Measurements from ENCODE around the gene TEAD2. TPM values are rescaled to one million over a fixed set of nuclear protein-coding genes. Genes with fewer than 3 reads are reported as not detected.
A peak's percentile ranks its signal among the peaks of the same experiment; 100 is the strongest.

TEAD2 gene
- total and polyA plus RNA-seq, 12 donors = 5.4 to 42.8 (median 27.4) TPM

GRCh38 chr19:49338023-49338677 lies 24.1 kb downstream of the TEAD2 start:
- Histone ChIP-seq H3K9me3 (replicated peaks in 1 of 3) (no peaks in the 10 kb centered on the region), H3K27me3 (no peaks in the 10 kb centered on the region), H3K36me3 (replicated peaks in 1 of 2) (no peaks in the 10 kb centered on the region), H3K4me3 (peak overlapping the region in 1 of 4 donors; percentile 58), H3K4me1 (replicated peaks in 1 of 2) (peaks cover 6 to 13% of the 10 kb centered on the region in 2 donors), H3K27ac (no peak overlapping the region)
- WGBS, 4 donors = 32 to 40% (median 36%) methylated on average over 21 to 34 of the region's 34 CpGs
- intact Hi-C loops (cut with DNase I) = no loop called here
- DNase-seq = peak in 3 of 7 donors; percentile 16 to 50 (median 37)
- TF ChIP-seq POLR2A (IDR thresholded peaks at IDR 0.05) = no peak

- Histone ChIP-seq H3K27me3 (no peaks in the 10 kb centered on the region), H3K27ac (no peak overlapping the region), H3K4me3 (no peak overlapping the region), H3K9me3 (replicated peaks in 1 of 3) (no peaks in the 10 kb centered on the region), H3K4me1 (replicated peaks in 1 of 2) (peaks cover 6 to 13% of the 10 kb centered on the region in 2 donors), H3K36me3 (replicated peaks in 1 of 2) (no peaks in the 10 kb centered on the region)
- DNase-seq = peak in 3 of 7 donors; percentile 7 to 31 (median 12)
- TF ChIP-seq CTCF (IDR thresholded peaks at IDR 0.05) (no peak), POLR2A (IDR thresholded peaks at IDR 0.05) (no peak)
- 73 to 83% (median 77%) methylated on average over 19 of the region's 19 CpGs for WGBS, 4 donors
- intact Hi-C loops (cut with DNase I) = no loop called here
These were observed 24.8 kb downstream of the TEAD2 start for GRCh38 chr19:49337267-49338022.

GRCh38 chr19:49336482-49337266 lies 25.5 kb downstream of the TEAD2 start:
- Histone ChIP-seq H3K9me3 (replicated peaks in 1 of 3) (no peaks in the 10 kb centered on the region), H3K4me1 (replicated peaks in 1 of 2) (peaks cover 6 to 13% of the 10 kb centered on the region in 2 donors), H3K4me3 (no peak overlapping the region), H3K36me3 (replicated peaks in 1 of 2) (no peaks in the 10 kb centered on the region), H3K27me3 (no peaks in the 10 kb centered on the region), H3K27ac (no peak overlapping the region)
- peak in 3 of 7 donors; percentile 12 to 46 (median 16) for DNase-seq
- intact Hi-C loops (cut with DNase I) = no loop called here
- WGBS, 4 donors = 81 to 93% (median 89%) methylated on average over 6 to 10 of the region's 10 CpGs
- TF ChIP-seq POLR2A (IDR thresholded peaks at IDR 0.05) (no peak), CTCF (IDR thresholded peaks at IDR 0.05) (no peak)

GRCh38 chr19:49335784-49336481 lies 26.3 kb downstream of the TEAD2 start:
- no peak for TF ChIP-seq CTCF (IDR thresholded peaks at IDR 0.05)
- TF ChIP-seq POLR2A (IDR thresholded peaks at IDR 0.05) = no peak
- peaks cover 6 to 13% of the 10 kb centered on the region in 2 donors for H3K4me1 ChIP-seq (replicated peaks in 1 of 2)
- H3K4me3 ChIP-seq = peak overlapping the region in 1 of 4 donors; percentile 41
- H3K36me3 ChIP-seq (replicated peaks in 1 of 2) = no peaks in the 10 kb centered on the region
- no peaks in the 10 kb centered on the region for H3K27me3 ChIP-seq
- H3K27ac ChIP-seq = no peak overlapping the region
- no peaks in the 10 kb centered on the region for H3K9me3 ChIP-seq (replicated peaks in 1 of 3)
- peak in 2 of 7 donors; percentile 15 to 16 for DNase-seq
- 74 to 85% (median 78%) methylated on average over 14 of the region's 14 CpGs for WGBS, 4 donors
- intact Hi-C loops (cut with DNase I) = no loop called here

All from adrenal gland (tissue), 12 donors.